ENCODE measurements around the gene RNASE7.

Gene RNASE7, protein sequence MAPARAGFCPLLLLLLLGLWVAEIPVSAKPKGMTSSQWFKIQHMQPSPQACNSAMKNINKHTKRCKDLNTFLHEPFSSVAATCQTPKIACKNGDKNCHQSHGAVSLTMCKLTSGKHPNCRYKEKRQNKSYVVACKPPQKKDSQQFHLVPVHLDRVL

GRCh38 chr14:21041676-21042433 lies at the start of gene RNASE7:
RNASE7 (plus strand) TSS chr14:21042362; CDS start chr14:21042993, 631 bp downstream.
- Histone ChIP-seq H3K9ac (ENCODE audit: low read depth in 1 of 2, low read length in 2 of 2) (no peak within 1 kb of the TSS), H3K27me3 (ENCODE audit: control insufficient read depth in 2 of 2, insufficient read depth in 2 of 2, low read length in 2 of 2) (no peaks in the 10 kb centered on the region), H3K4me3 (ENCODE audit: low read length in 2 of 2) (no peak within 1 kb of the TSS), H3K27ac (ENCODE audit: low read depth in 2 of 2, low read length in 2 of 2) (peak within 1 kb of the TSS in 1 of 2 donors; percentile 24), H3K9me3 (ENCODE audit: control insufficient read depth in 2 of 2, low read length in 2 of 2) (no peaks in the 10 kb centered on the region), H3K36me3 (ENCODE audit: control insufficient read depth in 2 of 2, insufficient read depth in 2 of 2, low read length in 2 of 2) (no peaks in the 10 kb centered on the region), H3K4me1 (ENCODE audit: control insufficient read depth in 2 of 2, insufficient read depth in 2 of 2, low read length in 2 of 2) (peaks cover 25 to 34% of the 10 kb centered on the region in 2 donors)

DNA sequence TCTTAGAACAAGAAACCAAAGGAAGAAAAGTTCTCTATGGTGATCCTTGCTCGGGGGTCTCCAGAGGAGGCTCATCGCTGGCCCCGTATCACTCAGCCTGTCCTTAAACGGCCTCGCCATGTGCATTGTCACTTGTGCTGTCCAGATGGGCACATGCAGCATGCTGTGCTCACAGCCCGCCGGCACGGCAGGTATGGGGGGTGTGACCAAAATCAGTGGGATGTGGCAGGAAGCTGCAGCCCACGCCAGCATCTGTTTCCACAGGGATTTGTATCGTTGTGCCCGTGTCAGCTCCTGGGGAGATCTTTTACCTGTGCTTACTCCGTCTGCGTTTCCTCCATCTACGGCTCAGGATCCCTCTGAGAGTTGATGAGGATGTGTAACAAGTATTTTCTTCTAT lies 45.6 kb upstream of the RNASE7 start:
- Histone ChIP-seq H3K9ac (ENCODE audit: low read depth in 1 of 2, low read length in 2 of 2) (no peak overlapping the region), H3K9me3 (ENCODE audit: control insufficient read depth in 2 of 2, low read length in 2 of 2) (no peaks in the 10 kb centered on the region), H3K27me3 (ENCODE audit: control insufficient read depth in 2 of 2, insufficient read depth in 2 of 2, low read length in 2 of 2) (no peaks in the 10 kb centered on the region), H3K27ac (ENCODE audit: low read depth in 2 of 2, low read length in 2 of 2) (peak overlapping the region; percentile 2 to 45), H3K4me1 (ENCODE audit: control insufficient read depth in 2 of 2, insufficient read depth in 2 of 2, low read length in 2 of 2) (peaks cover 14 to 37% of the 10 kb centered on the region in 2 donors), H3K36me3 (ENCODE audit: control insufficient read depth in 2 of 2, insufficient read depth in 2 of 2, low read length in 2 of 2) (peaks cover 46 to 53% of the 10 kb centered on the region in 2 donors), H3K4me3 (ENCODE audit: low read length in 2 of 2) (peak overlapping the region in 1 of 2 donors; percentile 1)

DNA sequence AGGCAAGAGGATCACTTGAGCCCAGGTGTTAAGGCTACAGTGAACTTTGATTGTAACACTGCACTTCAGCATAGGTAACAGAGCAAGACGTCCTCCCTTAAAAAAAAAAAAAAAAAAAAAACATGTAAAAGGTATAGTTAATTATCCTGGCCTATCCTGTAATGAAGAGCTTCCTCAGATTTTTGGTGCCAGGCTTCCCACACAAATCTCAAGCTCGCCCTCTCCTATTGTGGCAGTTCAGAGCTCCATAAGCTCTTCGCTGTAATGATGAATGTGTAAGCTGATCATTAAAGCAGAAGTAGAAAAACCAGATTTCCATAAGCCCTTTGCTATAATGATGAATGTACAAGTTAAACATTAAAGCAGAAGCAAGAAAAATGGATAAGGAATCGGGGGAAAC lies 45.0 kb upstream of the RNASE7 start:
- H3K36me3 ChIP-seq (ENCODE audit: control insufficient read depth in 2 of 2, insufficient read depth in 2 of 2, low read length in 2 of 2) = peaks cover 42 to 50% of the 10 kb centered on the region in 2 donors
- peaks cover 18 to 40% of the 10 kb centered on the region in 2 donors for H3K4me1 ChIP-seq (ENCODE audit: control insufficient read depth in 2 of 2, insufficient read depth in 2 of 2, low read length in 2 of 2)
- peak overlapping the region in 1 of 2 donors; percentile 64 for H3K4me3 ChIP-seq (ENCODE audit: low read length in 2 of 2)
- no peaks in the 10 kb centered on the region for H3K27me3 ChIP-seq (ENCODE audit: control insufficient read depth in 2 of 2, insufficient read depth in 2 of 2, low read length in 2 of 2)
- no peak overlapping the region for H3K9ac ChIP-seq (ENCODE audit: low read depth in 1 of 2, low read length in 2 of 2)
- peak overlapping the region; percentile 27 to 35 for H3K27ac ChIP-seq (ENCODE audit: low read depth in 2 of 2, low read length in 2 of 2)
- H3K9me3 ChIP-seq (ENCODE audit: control insufficient read depth in 2 of 2, low read length in 2 of 2) = no peaks in the 10 kb centered on the region

DNA sequence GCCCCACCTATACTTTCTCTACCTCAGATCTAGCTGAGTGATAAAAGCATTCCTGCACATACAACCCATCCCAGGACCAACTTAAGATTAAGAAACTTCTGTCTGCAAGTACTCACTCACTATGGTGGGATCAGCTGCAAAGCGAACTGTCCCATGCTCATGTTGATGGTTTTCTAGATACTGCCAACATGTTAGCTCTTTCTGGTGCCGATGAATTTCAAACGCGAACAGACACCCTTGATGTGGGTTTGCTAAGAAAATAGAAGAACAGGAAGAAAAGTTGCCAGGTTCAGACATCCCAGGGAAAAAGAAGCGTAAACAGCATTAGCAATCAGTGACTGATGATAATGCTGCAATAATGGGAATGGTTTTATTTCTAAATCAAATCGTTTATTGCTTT lies 44.6 kb upstream of the RNASE7 start:
- peak overlapping the region; percentile 49 to 64 for H3K4me3 ChIP-seq (ENCODE audit: low read length in 2 of 2)
- H3K27me3 ChIP-seq (ENCODE audit: control insufficient read depth in 2 of 2, insufficient read depth in 2 of 2, low read length in 2 of 2) = no peaks in the 10 kb centered on the region
- no peaks in the 10 kb centered on the region for H3K9me3 ChIP-seq (ENCODE audit: control insufficient read depth in 2 of 2, low read length in 2 of 2)
- peak overlapping the region; percentile 27 to 35 for H3K27ac ChIP-seq (ENCODE audit: low read depth in 2 of 2, low read length in 2 of 2)
- no peak overlapping the region for H3K9ac ChIP-seq (ENCODE audit: low read depth in 1 of 2, low read length in 2 of 2)
- H3K4me1 ChIP-seq (ENCODE audit: control insufficient read depth in 2 of 2, insufficient read depth in 2 of 2, low read length in 2 of 2) = peaks cover 20 to 41% of the 10 kb centered on the region in 2 donors
- peaks cover 37 to 46% of the 10 kb centered on the region in 2 donors for H3K36me3 ChIP-seq (ENCODE audit: control insufficient read depth in 2 of 2, insufficient read depth in 2 of 2, low read length in 2 of 2)

DNA sequence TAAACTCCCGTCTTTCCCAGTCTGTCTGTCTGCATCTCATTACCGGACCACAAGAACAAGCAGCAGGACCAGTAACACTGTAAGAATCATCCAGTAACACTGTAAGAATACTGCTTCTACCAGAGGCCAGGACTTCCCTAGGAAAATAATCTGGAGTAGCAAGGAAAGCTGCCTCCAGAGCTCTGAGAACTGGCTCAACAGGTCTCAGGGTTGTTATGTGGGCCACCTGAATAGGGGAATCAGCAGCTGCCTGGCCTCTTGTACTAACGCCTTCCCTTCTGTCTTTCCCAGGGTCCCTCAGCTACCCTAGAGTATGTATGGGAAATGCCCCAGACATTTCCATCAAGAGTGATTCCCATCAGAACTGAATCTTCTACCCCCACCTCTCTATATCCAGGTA lies 44.0 kb upstream of the RNASE7 start:
- Histone ChIP-seq H3K36me3 (ENCODE audit: control insufficient read depth in 2 of 2, insufficient read depth in 2 of 2, low read length in 2 of 2) (peaks cover 32 to 40% of the 10 kb centered on the region in 2 donors), H3K9me3 (ENCODE audit: control insufficient read depth in 2 of 2, low read length in 2 of 2) (no peaks in the 10 kb centered on the region), H3K27ac (ENCODE audit: low read depth in 2 of 2, low read length in 2 of 2) (peak overlapping the region in 1 of 2 donors; percentile 50), H3K4me3 (ENCODE audit: low read length in 2 of 2) (peak overlapping the region; percentile 49 to 64), H3K9ac (ENCODE audit: low read depth in 1 of 2, low read length in 2 of 2) (peak overlapping the region; percentile 4 to 34), H3K4me1 (ENCODE audit: control insufficient read depth in 2 of 2, insufficient read depth in 2 of 2, low read length in 2 of 2) (peaks cover 23 to 43% of the 10 kb centered on the region in 2 donors), H3K27me3 (ENCODE audit: control insufficient read depth in 2 of 2, insufficient read depth in 2 of 2, low read length in 2 of 2) (no peaks in the 10 kb centered on the region)

DNA sequence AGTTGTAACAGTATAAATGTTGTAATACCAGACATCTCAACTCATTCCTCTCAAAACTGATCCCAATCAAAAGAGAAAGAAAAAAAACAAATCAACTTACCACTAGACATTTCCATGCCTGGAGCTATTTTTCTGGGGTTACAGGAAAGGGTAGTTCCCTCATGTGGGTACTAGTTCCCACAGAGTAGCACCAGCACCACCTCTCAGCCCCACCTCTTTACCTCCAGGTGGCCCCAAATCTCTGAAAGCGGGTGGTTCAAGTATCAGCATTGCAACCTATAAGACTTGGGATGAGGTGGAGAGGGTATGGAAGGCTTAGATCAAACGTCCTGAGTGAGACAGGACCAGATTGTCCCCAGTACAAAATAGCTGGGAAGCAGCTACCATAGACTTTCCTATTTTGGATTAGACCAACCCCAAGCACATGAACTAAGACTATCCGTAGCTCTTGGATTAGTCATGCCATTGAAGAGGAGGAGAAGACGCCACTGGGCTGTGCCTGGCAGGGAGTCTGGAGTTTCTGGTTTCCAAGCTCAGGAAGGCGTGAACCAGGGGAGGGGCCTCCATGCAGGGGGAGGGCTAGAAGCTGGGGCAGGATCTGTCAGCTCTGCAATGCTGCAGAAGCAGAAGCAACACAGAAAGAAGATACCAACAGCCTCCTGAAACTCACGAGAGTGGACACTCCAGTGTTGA lies 43.3 kb upstream of the RNASE7 start, which contains the start of gene SLC39A2:
Gene SLC39A2 (plus strand): TSS at position 620 of the 693 bp plus-strand sequence. CDS start 154 bp downstream, outside the sequence.
- peak within 1 kb of the TSS; percentile 4 to 34 for H3K9ac ChIP-seq (ENCODE audit: low read depth in 1 of 2, low read length in 2 of 2)
- H3K4me3 ChIP-seq (ENCODE audit: low read length in 2 of 2) = peak within 1 kb of the TSS; percentile 49 to 64
- H3K4me1 ChIP-seq (ENCODE audit: control insufficient read depth in 2 of 2, insufficient read depth in 2 of 2, low read length in 2 of 2) = peaks cover 23 to 43% of the 10 kb centered on the region in 2 donors
- no peaks in the 10 kb centered on the region for H3K27me3 ChIP-seq (ENCODE audit: control insufficient read depth in 2 of 2, insufficient read depth in 2 of 2, low read length in 2 of 2)
- peaks cover 29 to 36% of the 10 kb centered on the region in 2 donors for H3K36me3 ChIP-seq (ENCODE audit: control insufficient read depth in 2 of 2, insufficient read depth in 2 of 2, low read length in 2 of 2)
- H3K27ac ChIP-seq (ENCODE audit: low read depth in 2 of 2, low read length in 2 of 2) = peak within 1 kb of the TSS; percentile 50 to 65
- no peaks in the 10 kb centered on the region for H3K9me3 ChIP-seq (ENCODE audit: control insufficient read depth in 2 of 2, low read length in 2 of 2)

- peak overlapping the region in 1 of 2 donors; percentile 50 for H3K27ac ChIP-seq (ENCODE audit: low read depth in 2 of 2, low read length in 2 of 2)
Measured at GRCh38 chr14:20999591-20999990, 42.6 kb upstream of the RNASE7 start.

GRCh38 chr14:21001218-21001617 lies 40.9 kb upstream of the RNASE7 start:
- H3K4me1 ChIP-seq (ENCODE audit: control insufficient read depth in 2 of 2, insufficient read depth in 2 of 2, low read length in 2 of 2) = peaks cover 21 to 37% of the 10 kb centered on the region in 2 donors
- H3K36me3 ChIP-seq (ENCODE audit: control insufficient read depth in 2 of 2, insufficient read depth in 2 of 2, low read length in 2 of 2) = peaks cover 5 to 12% of the 10 kb centered on the region in 2 donors
- H3K27me3 ChIP-seq (ENCODE audit: control insufficient read depth in 2 of 2, insufficient read depth in 2 of 2, low read length in 2 of 2) = no peaks in the 10 kb centered on the region
- peak overlapping the region in 1 of 2 donors; percentile 19 for H3K9ac ChIP-seq (ENCODE audit: low read depth in 1 of 2, low read length in 2 of 2)
- no peaks in the 10 kb centered on the region for H3K9me3 ChIP-seq (ENCODE audit: control insufficient read depth in 2 of 2, low read length in 2 of 2)
- no peak overlapping the region for H3K4me3 ChIP-seq (ENCODE audit: low read length in 2 of 2)
- H3K27ac ChIP-seq (ENCODE audit: low read depth in 2 of 2, low read length in 2 of 2) = no peak overlapping the region

More at GRCh38 chr14:20999591-20999990, 42.6 kb upstream of the RNASE7 start:
- H3K36me3 ChIP-seq (ENCODE audit: control insufficient read depth in 2 of 2, insufficient read depth in 2 of 2, low read length in 2 of 2) = peaks cover 21 to 28% of the 10 kb centered on the region in 2 donors
- no peak overlapping the region for H3K4me3 ChIP-seq (ENCODE audit: low read length in 2 of 2)
- no peak overlapping the region for H3K9ac ChIP-seq (ENCODE audit: low read depth in 1 of 2, low read length in 2 of 2)
- no peaks in the 10 kb centered on the region for H3K27me3 ChIP-seq (ENCODE audit: control insufficient read depth in 2 of 2, insufficient read depth in 2 of 2, low read length in 2 of 2)
- peaks cover 23 to 43% of the 10 kb centered on the region in 2 donors for H3K4me1 ChIP-seq (ENCODE audit: control insufficient read depth in 2 of 2, insufficient read depth in 2 of 2, low read length in 2 of 2)
- H3K9me3 ChIP-seq (ENCODE audit: control insufficient read depth in 2 of 2, low read length in 2 of 2) = no peaks in the 10 kb centered on the region

DNA sequence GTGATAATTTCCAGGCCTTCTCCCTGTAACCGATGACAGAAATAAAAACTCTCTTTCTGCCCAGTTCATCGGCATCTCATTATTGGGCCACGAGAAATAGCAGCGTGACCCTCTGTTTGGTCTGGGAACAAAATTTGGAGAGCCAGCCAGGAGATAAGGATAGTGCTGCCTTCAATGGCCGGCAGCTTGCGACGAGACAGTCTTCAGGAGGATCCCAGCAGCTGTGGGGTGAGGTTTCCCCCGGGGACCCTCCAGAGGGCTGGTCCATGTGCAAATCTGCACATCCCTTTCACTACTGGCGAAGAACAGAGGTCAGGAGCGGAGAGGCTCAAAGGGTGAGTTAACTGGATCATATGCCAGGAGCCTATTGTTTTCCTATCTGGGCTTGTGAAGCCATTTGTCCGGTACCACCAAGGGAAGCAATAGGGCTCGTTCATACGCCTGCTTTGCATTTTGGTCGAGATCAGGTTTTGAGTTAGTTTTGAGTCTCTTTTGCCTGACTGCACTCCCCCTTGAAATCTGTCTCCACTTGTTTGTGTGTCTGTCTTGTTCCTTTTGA lies 38.3 kb upstream of the RNASE7 start:
- Histone ChIP-seq H3K9me3 (ENCODE audit: control insufficient read depth in 2 of 2, low read length in 2 of 2) (no peaks in the 10 kb centered on the region), H3K4me1 (ENCODE audit: control insufficient read depth in 2 of 2, insufficient read depth in 2 of 2, low read length in 2 of 2) (peaks cover 20 to 22% of the 10 kb centered on the region in 2 donors), H3K27ac (ENCODE audit: low read depth in 2 of 2, low read length in 2 of 2) (peak overlapping the region in 1 of 2 donors; percentile 52), H3K4me3 (ENCODE audit: low read length in 2 of 2) (no peak overlapping the region), H3K36me3 (ENCODE audit: control insufficient read depth in 2 of 2, insufficient read depth in 2 of 2, low read length in 2 of 2) (no peaks in the 10 kb centered on the region), H3K9ac (ENCODE audit: low read depth in 1 of 2, low read length in 2 of 2) (no peak overlapping the region), H3K27me3 (ENCODE audit: control insufficient read depth in 2 of 2, insufficient read depth in 2 of 2, low read length in 2 of 2) (no peaks in the 10 kb centered on the region)

Data from mucosa of rectum (tissue), 2 donors.